ENCODE results near the gene ZNRF3. TPM values are rescaled to one million over a fixed set of nuclear protein-coding genes. Genes with fewer than 3 reads are reported as not detected.

ZNRF3 gene
- total RNA-seq, 6 experiments from 2014 or later = 5.8 to 9.2 (median 6.9) TPM

GRCh38 chr22:28937206-28938025, 54.0 kb downstream of the ZNRF3 start:
- TF ChIP-seq CTCF (IDR thresholded peaks at IDR 0.05) = no peak
- no peak for TF ChIP-seq POLR2A (IDR thresholded peaks at IDR 0.05)
- Histone ChIP-seq H3K9me3 (no peaks in the 10 kb centered on the region), H3K27me3 (no peaks in the 10 kb centered on the region), H3K4me1 (peaks cover 0 to 48% (median 13%) of the 10 kb centered on the region in 4 donors), H3K4me3 (no peak overlapping the region), H3K36me3 (no peaks in the 10 kb centered on the region), H3K27ac (no peak overlapping the region)
- intact Hi-C loops (cut with DNase I) = no loop called here
- ATAC-seq (no peak), DNase-seq (no peak)
- WGBS (ENCODE audit: insufficient coverage, low coverage, low lambda C conversion rate, missing lambda C conversion rate) = 91% methylated on average over 6 of the region's 7 CpGs

DNA sequence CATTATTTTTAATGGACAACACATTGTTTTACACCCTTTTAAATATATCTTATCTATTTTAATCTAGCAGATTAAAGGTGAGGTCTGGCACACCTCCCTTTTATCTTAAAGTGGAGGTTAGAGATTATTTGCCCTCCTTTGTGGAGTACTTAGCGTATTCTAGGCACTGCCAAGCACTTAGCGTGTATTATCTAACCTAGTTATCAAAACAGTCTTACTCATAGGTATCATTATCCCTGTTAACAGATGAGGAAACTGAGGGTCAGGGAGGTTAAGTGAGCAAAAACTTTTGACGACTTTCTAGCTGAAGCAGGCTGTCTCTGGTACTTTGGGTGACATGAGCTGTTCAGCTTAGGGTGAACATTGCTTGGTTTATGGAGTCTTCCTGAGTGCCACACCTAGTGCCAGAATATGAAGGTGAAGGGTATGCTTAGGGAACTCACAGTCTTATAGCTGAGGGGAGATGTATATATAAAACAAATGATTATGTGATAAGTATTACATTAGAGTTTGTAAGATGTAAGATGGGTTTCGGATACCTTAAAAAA, 55.0 kb downstream of the ZNRF3 start:
- WGBS (ENCODE audit: insufficient coverage, low coverage, low lambda C conversion rate, missing lambda C conversion rate) = 81% methylated on average over 4 of the region's 4 CpGs
- DNase-seq (no peak), ATAC-seq (no peak)
- Histone ChIP-seq H3K4me1 (peaks cover 0 to 48% (median 13%) of the 10 kb centered on the region in 4 donors), H3K9me3 (no peaks in the 10 kb centered on the region), H3K36me3 (no peaks in the 10 kb centered on the region), H3K27ac (no peak overlapping the region), H3K4me3 (no peak overlapping the region), H3K27me3 (no peaks in the 10 kb centered on the region)
- intact Hi-C loops (cut with DNase I) = no loop called here
- TF ChIP-seq POLR2A (IDR thresholded peaks at IDR 0.05) (no peak), CTCF (IDR thresholded peaks at IDR 0.05) (no peak)

DNA sequence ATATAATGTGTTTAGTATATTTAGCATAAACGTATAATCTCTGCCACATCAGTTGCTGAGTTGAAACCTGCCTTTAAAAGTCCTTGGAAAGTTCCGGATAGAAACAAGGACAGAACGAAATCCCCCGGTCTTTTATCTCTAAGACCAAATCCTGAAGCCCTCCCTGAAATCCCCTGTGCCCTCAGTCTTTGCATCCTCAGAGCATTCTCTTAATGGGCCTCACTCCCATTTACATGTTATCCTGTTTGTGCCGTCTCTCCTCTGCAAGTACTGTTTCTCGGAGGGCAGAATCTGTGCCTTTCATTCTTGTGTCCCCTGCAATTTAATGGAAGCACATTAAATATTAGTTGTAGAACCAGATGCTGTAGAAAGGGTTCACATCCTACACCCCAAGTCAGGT, 56.0 kb downstream of the ZNRF3 start:
- intact Hi-C loops (cut with DNase I) = no loop called here
- DNase-seq = no peak
- no peak for TF ChIP-seq POLR2A (IDR thresholded peaks at IDR 0.05)
- no peak for TF ChIP-seq CTCF (IDR thresholded peaks at IDR 0.05)
- Histone ChIP-seq H3K27ac (no peak overlapping the region), H3K4me3 (no peak overlapping the region), H3K36me3 (no peaks in the 10 kb centered on the region), H3K9me3 (no peaks in the 10 kb centered on the region), H3K27me3 (no peaks in the 10 kb centered on the region), H3K4me1 (peaks cover 0 to 50% (median 16%) of the 10 kb centered on the region in 4 donors)
- WGBS (ENCODE audit: insufficient coverage, low coverage, low lambda C conversion rate, missing lambda C conversion rate) = 94% methylated on average over 3 of the region's 6 CpGs
- ATAC-seq = no peak

- 45% methylated on average over 2 of the region's 2 CpGs for WGBS (ENCODE audit: insufficient coverage, low coverage, low lambda C conversion rate, missing lambda C conversion rate)
- no peak overlapping the region for H3K27ac ChIP-seq
- ATAC-seq = no peak
- no peak for DNase-seq
- H3K36me3 ChIP-seq = no peaks in the 10 kb centered on the region
- H3K27me3 ChIP-seq = no peaks in the 10 kb centered on the region
- TF ChIP-seq POLR2A (IDR thresholded peaks at IDR 0.05) (no peak), CTCF (IDR thresholded peaks at IDR 0.05) (no peak)
- intact Hi-C loops (cut with DNase I) = no loop called here
- no peak overlapping the region for H3K4me3 ChIP-seq
- no peaks in the 10 kb centered on the region for H3K9me3 ChIP-seq
- peaks cover 0 to 45% (median 13%) of the 10 kb centered on the region in 4 donors for H3K4me1 ChIP-seq
Measured at GRCh38 chr22:28939932-28940331, 56.6 kb downstream of the ZNRF3 start.
